GM12801 (cell line): ENCODE results near the gene F8.
"Not testable (repeated sequence)": the region's sequence is repeated elsewhere in the genome, so short reads cannot be mapped to it uniquely, and the experiment has no call there.

Experiments
- TF ChIP-seq, protein P1 (sequence below): IDR thresholded peaks from one replicate; pipeline ENCODE4 v1.5.1; 2011; ENCODE audit warnings: control low read depth; ENCODE audit not compliant: insufficient read length; ENCODE audit errors: extremely low read depth

Gene F8

DNA sequence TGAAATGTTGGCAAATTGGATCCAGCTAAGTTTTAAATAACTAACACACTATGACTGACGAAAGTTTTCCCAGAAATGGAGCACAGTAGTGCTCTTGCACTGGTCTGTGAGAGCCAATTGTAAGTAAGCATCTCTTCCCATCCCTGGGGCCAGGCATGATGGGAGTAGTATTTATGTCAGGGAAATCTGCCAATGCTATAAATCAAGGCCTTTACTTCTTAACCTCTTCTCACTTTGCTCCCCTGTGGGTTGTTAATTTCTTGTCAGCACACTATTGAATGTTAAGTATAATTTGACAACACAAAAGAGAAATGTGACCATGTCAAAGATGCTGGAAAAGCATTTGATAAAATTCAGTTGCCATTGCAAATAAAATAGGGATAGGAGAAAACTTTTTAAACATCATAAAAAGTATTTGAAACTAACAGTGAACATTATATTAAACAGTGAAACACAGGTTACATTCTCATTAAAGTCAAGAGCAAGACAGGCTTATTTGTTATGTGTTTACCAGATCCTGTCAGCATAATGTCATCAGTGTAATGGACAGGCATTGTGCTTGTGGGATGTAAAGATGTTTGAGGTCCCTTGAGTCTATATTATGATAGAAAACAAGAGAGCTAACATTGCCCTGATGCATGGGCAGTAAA is 131.4 kb downstream of the F8 start:
- TF ChIP-seq, protein P1, sequence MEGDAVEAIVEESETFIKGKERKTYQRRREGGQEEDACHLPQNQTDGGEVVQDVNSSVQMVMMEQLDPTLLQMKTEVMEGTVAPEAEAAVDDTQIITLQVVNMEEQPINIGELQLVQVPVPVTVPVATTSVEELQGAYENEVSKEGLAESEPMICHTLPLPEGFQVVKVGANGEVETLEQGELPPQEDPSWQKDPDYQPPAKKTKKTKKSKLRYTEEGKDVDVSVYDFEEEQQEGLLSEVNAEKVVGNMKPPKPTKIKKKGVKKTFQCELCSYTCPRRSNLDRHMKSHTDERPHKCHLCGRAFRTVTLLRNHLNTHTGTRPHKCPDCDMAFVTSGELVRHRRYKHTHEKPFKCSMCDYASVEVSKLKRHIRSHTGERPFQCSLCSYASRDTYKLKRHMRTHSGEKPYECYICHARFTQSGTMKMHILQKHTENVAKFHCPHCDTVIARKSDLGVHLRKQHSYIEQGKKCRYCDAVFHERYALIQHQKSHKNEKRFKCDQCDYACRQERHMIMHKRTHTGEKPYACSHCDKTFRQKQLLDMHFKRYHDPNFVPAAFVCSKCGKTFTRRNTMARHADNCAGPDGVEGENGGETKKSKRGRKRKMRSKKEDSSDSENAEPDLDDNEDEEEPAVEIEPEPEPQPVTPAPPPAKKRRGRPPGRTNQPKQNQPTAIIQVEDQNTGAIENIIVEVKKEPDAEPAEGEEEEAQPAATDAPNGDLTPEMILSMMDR: no peak

DNA sequence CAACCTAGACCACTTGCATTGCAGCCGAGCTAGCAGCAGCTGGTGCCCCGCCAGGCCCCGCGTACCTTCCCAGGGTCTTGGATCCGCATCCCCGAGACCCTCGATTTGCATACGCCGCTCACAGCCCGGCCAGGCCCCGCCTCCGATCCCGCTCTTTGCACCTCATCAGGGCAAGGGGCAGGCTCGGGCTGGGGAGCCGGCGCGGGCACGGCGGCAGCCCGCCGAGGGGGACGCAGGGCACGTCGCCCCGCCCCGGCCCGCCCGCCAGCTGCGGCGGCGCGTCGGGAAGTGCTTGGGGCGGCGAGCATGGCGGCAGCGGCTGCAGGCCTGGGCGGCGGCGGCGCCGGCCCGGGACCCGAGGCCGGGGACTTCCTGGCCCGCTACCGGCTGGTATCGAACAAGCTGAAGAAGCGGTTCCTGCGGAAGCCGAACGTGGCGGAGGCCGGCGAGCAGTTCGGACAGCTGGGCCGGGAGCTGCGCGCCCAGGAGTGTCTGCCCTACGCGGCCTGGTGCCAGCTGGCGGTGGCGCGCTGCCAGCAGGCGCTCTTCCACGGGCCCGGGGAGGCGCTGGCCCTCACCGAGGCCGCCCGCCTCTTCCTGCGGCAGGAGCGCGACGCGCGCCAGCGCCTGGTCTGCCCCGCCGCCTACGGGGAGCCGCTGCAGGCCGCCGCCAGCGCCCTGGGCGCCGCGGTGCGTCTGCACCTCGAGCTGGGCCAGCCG is 136.3 kb downstream of the F8 start, which contains the start of gene F8A1:
F8A1 (plus strand) TSS at position 287 of the 720 bp plus-strand sequence; CDS start at position 307, 20 bp downstream.
- TF ChIP-seq, protein P1: not testable (repeated sequence)

DNA sequence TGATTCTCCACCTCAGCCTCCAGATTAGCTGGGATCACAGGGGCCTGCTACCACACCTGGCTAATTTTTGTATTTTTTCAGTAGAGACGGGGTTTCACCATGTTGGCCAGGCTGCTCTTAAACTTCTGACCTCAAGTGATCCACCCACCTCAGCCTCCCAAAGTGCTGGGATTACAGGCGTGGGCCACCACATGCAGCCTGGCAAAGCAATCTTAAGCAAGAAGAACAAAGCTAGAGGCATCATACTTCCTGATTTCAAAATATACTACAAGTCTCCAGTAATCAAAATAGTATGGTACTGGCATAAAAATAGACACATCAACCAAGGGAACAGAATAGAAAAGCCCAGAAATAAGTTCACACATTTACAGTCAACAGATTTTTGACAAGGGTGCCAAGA is 149.2 kb downstream of the F8 start:
- TF ChIP-seq, protein P1: no peak

DNA sequence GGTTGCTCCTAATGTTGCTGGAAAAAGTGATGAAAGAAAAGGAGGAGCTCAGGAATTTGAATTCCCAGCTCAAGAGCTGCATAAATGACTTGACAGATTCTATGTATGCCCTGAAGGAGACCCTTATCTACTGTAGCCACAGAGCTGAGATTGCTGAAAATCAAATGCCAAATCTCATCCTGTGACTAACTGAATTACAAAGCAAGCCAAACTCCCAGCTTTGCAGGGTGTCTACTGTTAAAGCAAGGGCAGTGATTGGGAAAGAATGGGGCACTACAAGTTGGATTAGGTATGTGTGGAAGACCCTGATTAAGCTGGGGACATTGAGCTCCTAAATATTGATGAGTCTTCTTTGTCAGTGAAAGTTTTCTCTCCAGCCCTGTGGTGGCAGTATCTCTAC is 167.3 kb downstream of the F8 start:
- TF ChIP-seq, protein P1: no peak

DNA sequence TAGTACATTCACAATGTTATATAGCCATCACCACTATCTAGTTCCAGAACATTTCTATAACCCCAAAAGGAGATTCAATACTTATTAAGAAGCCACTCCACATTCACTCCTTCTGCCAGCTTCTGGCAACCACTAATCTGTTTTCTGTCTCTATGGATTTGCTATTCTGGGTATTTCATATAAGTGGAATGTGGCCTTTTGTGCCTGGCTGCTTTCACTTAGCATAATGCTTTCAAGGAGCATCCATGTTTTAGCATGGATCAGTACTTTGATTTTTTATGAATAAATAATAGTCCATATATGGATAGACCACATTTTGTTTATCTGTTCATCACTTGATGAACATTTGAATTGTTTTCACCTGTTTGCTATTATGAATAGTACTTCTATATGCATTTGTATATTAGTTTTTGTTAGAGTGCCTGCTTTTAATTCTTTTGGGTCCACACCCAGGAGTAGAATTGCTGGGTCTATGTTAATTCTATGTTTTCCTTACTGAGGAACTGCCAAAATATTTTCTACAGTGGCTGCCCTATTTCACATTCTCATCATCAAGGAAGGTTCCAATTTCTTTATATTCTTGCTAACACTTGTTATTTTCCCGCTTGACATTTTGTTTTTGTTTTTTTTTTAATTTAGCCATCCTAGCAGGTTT is 171.4 kb downstream of the F8 start:
- TF ChIP-seq, protein P1: no peak

DNA sequence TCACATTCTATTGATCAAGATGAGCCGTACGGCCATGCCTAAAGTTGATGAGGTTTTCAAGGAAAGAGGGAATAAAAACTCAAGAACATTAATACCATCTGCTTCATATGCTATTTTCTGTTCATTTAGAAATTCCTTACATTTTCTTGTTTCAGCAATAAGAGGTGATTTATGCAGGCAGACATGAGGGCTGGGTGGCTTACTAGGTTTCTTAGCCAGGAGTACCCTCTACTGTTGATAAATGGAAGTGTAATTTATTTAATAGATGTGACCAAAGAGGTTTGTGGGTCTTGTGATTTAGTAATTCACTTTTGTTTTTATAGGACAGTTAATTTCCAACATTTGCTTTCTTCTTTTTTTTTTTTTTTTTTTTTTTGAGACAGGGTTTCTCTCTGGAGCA is 181.7 kb downstream of the F8 start:
- TF ChIP-seq, protein P1: no peak

DNA sequence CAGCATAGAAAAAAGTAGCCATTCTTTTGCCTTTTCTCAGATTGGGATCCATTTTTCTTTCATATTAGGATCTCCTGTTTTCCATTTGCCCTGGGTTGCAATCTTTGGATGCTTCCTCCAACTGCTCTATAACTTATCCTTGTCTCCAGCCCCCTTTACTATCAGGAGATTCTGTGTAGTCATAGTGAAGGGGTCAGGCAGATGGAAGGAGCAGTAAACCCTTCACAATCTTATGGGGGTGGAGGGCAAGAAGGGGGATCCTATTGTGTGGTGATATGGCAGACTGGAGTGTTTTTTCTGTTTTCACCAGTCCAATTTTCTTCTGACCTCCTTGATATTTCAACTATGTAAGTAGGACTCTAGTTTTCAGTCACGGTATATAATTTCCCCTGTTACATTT is 186.4 kb downstream of the F8 start:
- TF ChIP-seq, protein P1: no peak
